ENCODE measurements around the gene AKT2.

Gene AKT2

GRCh38 chr19:40200341-40201099 lies 84.6 kb downstream of the AKT2 start:
- ChIA-PET POLR2A (no interaction called here), CTCF (interaction anchor here (0.6 to 1.2 kb wide), 2 partner anchors 20 to 706 kb away, joined by 3 read pairs; no protein-coding TSS in a partner anchor)
- no peak for DNase-seq
- H3K36me3 ChIP-seq (ENCODE audit: control insufficient read depth in 4 of 4, insufficient read depth in 4 of 4, low read length in 3 of 4) = peaks cover 0 to 16% (median 4%) of the 10 kb centered on the region in 4 experiments
- H3K4me3 ChIP-seq (ENCODE audit: control insufficient read depth in 1 of 7, extremely low read depth in 1 of 7, insufficient read depth in 4 of 7, low read depth in 2 of 7, low read length in 6 of 7) = no peak overlapping the region
- H3K4me1 ChIP-seq (ENCODE audit: control extremely low read depth in 1 of 4, control insufficient read depth in 4 of 4, insufficient read depth in 4 of 4, low read length in 3 of 4) = no peaks in the 10 kb centered on the region
- H3K27ac ChIP-seq (ENCODE audit: insufficient read depth in 1 of 2, low read depth in 1 of 2, low read length in 2 of 2, poor library complexity in 1 of 2, severe bottlenecking in 2 of 2) = no peak overlapping the region
- H3K27me3 ChIP-seq (replicated peaks in 2 of 5; ENCODE audit: control insufficient read depth in 4 of 5, insufficient read depth in 5 of 5, low read length in 4 of 5) = no peaks in the 10 kb centered on the region
- WGBS (ENCODE audit: insufficient coverage) = 100% methylated on average over 2 of the region's 9 CpGs
- H3K9me3 ChIP-seq (ENCODE audit: control extremely low read depth in 1 of 5, control insufficient read depth in 4 of 5, insufficient read depth in 2 of 5, low read depth in 1 of 5, low read length in 4 of 5) = no peaks in the 10 kb centered on the region

- ChIA-PET CTCF (no interaction called here), POLR2A (no interaction called here)
- Histone ChIP-seq H3K27ac (ENCODE audit: insufficient read depth in 1 of 2, low read depth in 1 of 2, low read length in 2 of 2, poor library complexity in 1 of 2, severe bottlenecking in 2 of 2) (no peak overlapping the region), H3K4me3 (ENCODE audit: control insufficient read depth in 1 of 7, extremely low read depth in 1 of 7, insufficient read depth in 4 of 7, low read depth in 2 of 7, low read length in 6 of 7) (no peak overlapping the region), H3K9me3 (ENCODE audit: control extremely low read depth in 1 of 5, control insufficient read depth in 4 of 5, insufficient read depth in 2 of 5, low read depth in 1 of 5, low read length in 4 of 5) (no peaks in the 10 kb centered on the region), H3K4me1 (ENCODE audit: control extremely low read depth in 1 of 4, control insufficient read depth in 4 of 4, insufficient read depth in 4 of 4, low read length in 3 of 4) (no peaks in the 10 kb centered on the region), H3K27me3 (replicated peaks in 2 of 5; ENCODE audit: control insufficient read depth in 4 of 5, insufficient read depth in 5 of 5, low read length in 4 of 5) (no peaks in the 10 kb centered on the region), H3K36me3 (ENCODE audit: control insufficient read depth in 4 of 4, insufficient read depth in 4 of 4, low read length in 3 of 4) (peaks cover 0 to 7% (median under 1%) of the 10 kb centered on the region in 4 experiments)
- WGBS (ENCODE audit: insufficient coverage) = 97% methylated on average over 20 of the region's 29 CpGs
- DNase-seq = no peak
Measured at GRCh38 chr19:40198272-40198990, 86.7 kb downstream of the AKT2 start.

GRCh38 chr19:40193587-40193849 lies 91.6 kb downstream of the AKT2 start:
- Histone ChIP-seq H3K9me3 (ENCODE audit: control extremely low read depth in 1 of 5, control insufficient read depth in 4 of 5, insufficient read depth in 2 of 5, low read depth in 1 of 5, low read length in 4 of 5) (no peaks in the 10 kb centered on the region), H3K36me3 (ENCODE audit: control insufficient read depth in 4 of 4, insufficient read depth in 4 of 4, low read length in 3 of 4) (no peaks in the 10 kb centered on the region), H3K4me3 (ENCODE audit: control insufficient read depth in 1 of 7, extremely low read depth in 1 of 7, insufficient read depth in 4 of 7, low read depth in 2 of 7, low read length in 6 of 7) (no peak overlapping the region), H3K27me3 (replicated peaks in 2 of 5; ENCODE audit: control insufficient read depth in 4 of 5, insufficient read depth in 5 of 5, low read length in 4 of 5) (peaks cover 0 to 4% (median 0%) of the 10 kb centered on the region in 5 experiments), H3K27ac (ENCODE audit: insufficient read depth in 1 of 2, low read depth in 1 of 2, low read length in 2 of 2, poor library complexity in 1 of 2, severe bottlenecking in 2 of 2) (no peak overlapping the region), H3K4me1 (ENCODE audit: control extremely low read depth in 1 of 4, control insufficient read depth in 4 of 4, insufficient read depth in 4 of 4, low read length in 3 of 4) (peaks cover 0 to 18% (median 13%) of the 10 kb centered on the region in 4 experiments)
- ChIA-PET CTCF (interaction anchor here (1.6 kb wide), 1 partner anchor 28 kb away, joined by 5 read pairs; no protein-coding TSS in a partner anchor), POLR2A (no interaction called here)
- no peak for DNase-seq
- no CpG with 5 or more reads among the region's 3 CpGs for WGBS (ENCODE audit: insufficient coverage)

- Histone ChIP-seq H3K4me3 (ENCODE audit: control insufficient read depth in 1 of 7, extremely low read depth in 1 of 7, insufficient read depth in 4 of 7, low read depth in 2 of 7, low read length in 6 of 7) (peak overlapping the region in 1 of 7 experiments; percentile 85), H3K27me3 (replicated peaks in 2 of 5; ENCODE audit: control insufficient read depth in 4 of 5, insufficient read depth in 5 of 5, low read length in 4 of 5) (peaks cover 0 to 6% (median 0%) of the 10 kb centered on the region in 5 experiments), H3K27ac (ENCODE audit: insufficient read depth in 1 of 2, low read depth in 1 of 2, low read length in 2 of 2, poor library complexity in 1 of 2, severe bottlenecking in 2 of 2) (no peak overlapping the region), H3K9me3 (ENCODE audit: control extremely low read depth in 1 of 5, control insufficient read depth in 4 of 5, insufficient read depth in 2 of 5, low read depth in 1 of 5, low read length in 4 of 5) (no peaks in the 10 kb centered on the region), H3K36me3 (ENCODE audit: control insufficient read depth in 4 of 4, insufficient read depth in 4 of 4, low read length in 3 of 4) (no peaks in the 10 kb centered on the region), H3K4me1 (ENCODE audit: control extremely low read depth in 1 of 4, control insufficient read depth in 4 of 4, insufficient read depth in 4 of 4, low read length in 3 of 4) (peaks cover 0 to 18% (median 13%) of the 10 kb centered on the region in 4 experiments)
- ChIA-PET POLR2A (no interaction called here), CTCF (interaction anchor here (1.6 kb wide), 1 partner anchor 27 kb away, joined by 5 read pairs; no protein-coding TSS in a partner anchor)
- WGBS (ENCODE audit: insufficient coverage) = 93% methylated on average over 4 of the region's 5 CpGs
- DNase-seq = no peak
Measured at GRCh38 chr19:40192758-40193586, 92.2 kb downstream of the AKT2 start.

- Histone ChIP-seq H3K4me3 (ENCODE audit: control insufficient read depth in 1 of 7, extremely low read depth in 1 of 7, insufficient read depth in 4 of 7, low read depth in 2 of 7, low read length in 6 of 7) (peak overlapping the region; percentile 35 to 96 (median 85)), H3K9me3 (ENCODE audit: control extremely low read depth in 1 of 5, control insufficient read depth in 4 of 5, insufficient read depth in 2 of 5, low read depth in 1 of 5, low read length in 4 of 5) (no peaks in the 10 kb centered on the region), H3K27me3 (replicated peaks in 2 of 5; ENCODE audit: control insufficient read depth in 4 of 5, insufficient read depth in 5 of 5, low read length in 4 of 5) (peaks cover 0 to 7% (median 0%) of the 10 kb centered on the region in 5 experiments), H3K4me1 (ENCODE audit: control extremely low read depth in 1 of 4, control insufficient read depth in 4 of 4, insufficient read depth in 4 of 4, low read length in 3 of 4) (peaks cover 0 to 18% (median 13%) of the 10 kb centered on the region in 4 experiments), H3K36me3 (ENCODE audit: control insufficient read depth in 4 of 4, insufficient read depth in 4 of 4, low read length in 3 of 4) (no peaks in the 10 kb centered on the region), H3K27ac (ENCODE audit: insufficient read depth in 1 of 2, low read depth in 1 of 2, low read length in 2 of 2, poor library complexity in 1 of 2, severe bottlenecking in 2 of 2) (no peak overlapping the region)
- POLR2A ChIA-PET = no interaction called here
- WGBS (ENCODE audit: insufficient coverage) = 23% methylated on average over 38 of the region's 62 CpGs
- DNase-seq = peak; percentile 13 to 26 (median 14)
- CTCF ChIA-PET = interaction anchor here (0.9 kb wide), 1 partner anchor 26 kb away, joined by 3 read pairs; no protein-coding TSS in a partner anchor
Measured at GRCh38 chr19:40191836-40192646, 93.1 kb downstream of the AKT2 start.
